ENCODE measurements around the gene PXDN. TPM values are rescaled to one million over a fixed set of nuclear protein-coding genes. Genes with fewer than 3 reads are reported as not detected.
"Not testable (repeated sequence)": the region's sequence is repeated elsewhere in the genome, so short reads cannot be mapped to it uniquely, and the experiment has no call there.

Gene PXDN
- total RNA-seq, 1 donor from 2014 or later: 36.3 TPM

DNA sequence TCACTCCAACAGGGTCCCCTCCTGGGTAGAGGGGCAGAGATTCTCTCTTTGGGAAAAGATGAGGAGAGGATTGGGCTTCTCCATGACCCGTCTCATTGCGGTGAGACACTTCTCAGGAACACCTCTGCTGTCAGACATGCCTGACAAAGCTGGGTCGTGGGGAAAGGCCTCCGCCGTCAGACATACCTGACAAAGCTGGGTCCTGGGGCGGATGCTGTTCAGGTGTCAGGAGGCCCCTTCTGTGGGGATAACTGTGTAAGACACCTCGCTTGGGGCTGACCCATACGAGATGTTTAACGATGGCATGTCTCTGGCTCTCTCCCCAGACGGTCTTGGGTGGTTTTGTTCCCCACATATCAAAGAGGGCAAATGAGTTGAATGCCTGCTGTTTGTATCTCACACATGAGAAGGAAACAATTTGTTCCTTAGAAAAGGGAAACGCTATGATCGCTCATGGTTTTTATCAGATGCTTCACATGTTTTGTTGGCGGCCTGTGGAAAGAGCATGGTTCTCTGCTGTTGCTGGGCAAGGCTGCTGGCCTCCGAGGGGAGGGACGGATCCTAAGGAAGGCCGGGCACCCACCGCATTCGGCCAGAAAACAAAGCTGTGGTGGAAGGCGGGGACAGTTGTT, 40.8 kb upstream of the PXDN start:
- Histone ChIP-seq H3K27me3 (ENCODE audit: low read depth) (no peaks in the 10 kb centered on the region), H3K36me3 (no peaks in the 10 kb centered on the region), H3K27ac (no peak overlapping the region), H3K9me3 (no peaks in the 10 kb centered on the region), H3K4me3 (no peak overlapping the region), H3K4me1 (no peaks in the 10 kb centered on the region)
- intact Hi-C loops (cut with DNase I): no loop called here
- TF ChIP-seq, protein P1, sequence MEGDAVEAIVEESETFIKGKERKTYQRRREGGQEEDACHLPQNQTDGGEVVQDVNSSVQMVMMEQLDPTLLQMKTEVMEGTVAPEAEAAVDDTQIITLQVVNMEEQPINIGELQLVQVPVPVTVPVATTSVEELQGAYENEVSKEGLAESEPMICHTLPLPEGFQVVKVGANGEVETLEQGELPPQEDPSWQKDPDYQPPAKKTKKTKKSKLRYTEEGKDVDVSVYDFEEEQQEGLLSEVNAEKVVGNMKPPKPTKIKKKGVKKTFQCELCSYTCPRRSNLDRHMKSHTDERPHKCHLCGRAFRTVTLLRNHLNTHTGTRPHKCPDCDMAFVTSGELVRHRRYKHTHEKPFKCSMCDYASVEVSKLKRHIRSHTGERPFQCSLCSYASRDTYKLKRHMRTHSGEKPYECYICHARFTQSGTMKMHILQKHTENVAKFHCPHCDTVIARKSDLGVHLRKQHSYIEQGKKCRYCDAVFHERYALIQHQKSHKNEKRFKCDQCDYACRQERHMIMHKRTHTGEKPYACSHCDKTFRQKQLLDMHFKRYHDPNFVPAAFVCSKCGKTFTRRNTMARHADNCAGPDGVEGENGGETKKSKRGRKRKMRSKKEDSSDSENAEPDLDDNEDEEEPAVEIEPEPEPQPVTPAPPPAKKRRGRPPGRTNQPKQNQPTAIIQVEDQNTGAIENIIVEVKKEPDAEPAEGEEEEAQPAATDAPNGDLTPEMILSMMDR (IDR thresholded peaks at IDR 0.05): no peak
- ATAC-seq (no peak), DNase-seq (no peak)

DNA sequence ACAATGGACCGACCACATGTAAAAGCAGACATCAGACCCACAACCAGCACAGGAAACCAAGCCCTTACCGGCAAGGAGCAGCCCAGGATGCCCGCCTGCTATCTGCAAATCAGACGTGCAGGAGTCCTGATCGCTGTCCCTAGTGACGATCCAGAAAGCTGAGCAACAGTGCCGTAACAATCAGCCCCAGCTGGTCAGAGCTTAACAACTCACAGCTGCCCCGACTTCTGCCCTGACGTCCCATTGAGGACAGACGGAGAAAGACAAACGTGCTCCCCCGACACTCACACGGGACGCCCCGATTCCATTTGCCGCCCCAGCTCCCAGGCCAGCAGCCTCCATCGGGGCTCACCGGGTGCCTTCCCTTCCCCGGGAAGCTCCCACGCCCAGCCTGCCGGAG, 39.8 kb upstream of the PXDN start:
- TF ChIP-seq, protein P1 (IDR thresholded peaks at IDR 0.05): no peak
- no peak for DNase-seq
- no peak overlapping the region for H3K4me3 ChIP-seq
- H3K9me3 ChIP-seq: no peaks in the 10 kb centered on the region
- intact Hi-C loops (cut with DNase I): no loop called here
- H3K36me3 ChIP-seq: no peaks in the 10 kb centered on the region
- H3K27me3 ChIP-seq (ENCODE audit: low read depth): no peaks in the 10 kb centered on the region
- ATAC-seq: no peak
- no peak overlapping the region for H3K27ac ChIP-seq
- H3K4me1 ChIP-seq: no peaks in the 10 kb centered on the region

DNA sequence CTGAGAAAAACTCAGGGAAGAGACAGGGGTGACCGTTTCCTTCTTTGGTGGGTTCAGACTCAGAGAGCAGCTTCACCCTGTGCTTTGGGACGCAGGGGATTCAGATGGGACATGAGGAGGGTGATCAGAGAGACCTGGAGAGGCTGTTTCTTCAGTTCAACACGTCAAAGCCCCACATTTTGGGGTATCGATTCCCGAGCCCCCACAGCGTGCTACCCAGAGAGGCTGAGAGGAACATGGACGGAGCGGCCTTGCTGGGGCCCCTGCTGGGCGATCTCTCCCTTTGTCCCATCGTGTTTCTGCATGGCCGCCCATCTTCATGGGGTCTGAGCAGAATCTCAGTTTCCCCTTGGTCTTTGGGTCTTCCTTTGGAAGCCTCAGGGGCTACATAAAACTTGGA, 38.2 kb upstream of the PXDN start:
- H3K4me1 ChIP-seq: no peaks in the 10 kb centered on the region
- no peaks in the 10 kb centered on the region for H3K27me3 ChIP-seq (ENCODE audit: low read depth)
- ATAC-seq: no peak
- no peaks in the 10 kb centered on the region for H3K9me3 ChIP-seq
- intact Hi-C loops (cut with DNase I): no loop called here
- H3K27ac ChIP-seq: no peak overlapping the region
- DNase-seq: no peak
- H3K4me3 ChIP-seq: no peak overlapping the region
- no peaks in the 10 kb centered on the region for H3K36me3 ChIP-seq
- TF ChIP-seq, protein P1 (IDR thresholded peaks at IDR 0.05): no peak

DNA sequence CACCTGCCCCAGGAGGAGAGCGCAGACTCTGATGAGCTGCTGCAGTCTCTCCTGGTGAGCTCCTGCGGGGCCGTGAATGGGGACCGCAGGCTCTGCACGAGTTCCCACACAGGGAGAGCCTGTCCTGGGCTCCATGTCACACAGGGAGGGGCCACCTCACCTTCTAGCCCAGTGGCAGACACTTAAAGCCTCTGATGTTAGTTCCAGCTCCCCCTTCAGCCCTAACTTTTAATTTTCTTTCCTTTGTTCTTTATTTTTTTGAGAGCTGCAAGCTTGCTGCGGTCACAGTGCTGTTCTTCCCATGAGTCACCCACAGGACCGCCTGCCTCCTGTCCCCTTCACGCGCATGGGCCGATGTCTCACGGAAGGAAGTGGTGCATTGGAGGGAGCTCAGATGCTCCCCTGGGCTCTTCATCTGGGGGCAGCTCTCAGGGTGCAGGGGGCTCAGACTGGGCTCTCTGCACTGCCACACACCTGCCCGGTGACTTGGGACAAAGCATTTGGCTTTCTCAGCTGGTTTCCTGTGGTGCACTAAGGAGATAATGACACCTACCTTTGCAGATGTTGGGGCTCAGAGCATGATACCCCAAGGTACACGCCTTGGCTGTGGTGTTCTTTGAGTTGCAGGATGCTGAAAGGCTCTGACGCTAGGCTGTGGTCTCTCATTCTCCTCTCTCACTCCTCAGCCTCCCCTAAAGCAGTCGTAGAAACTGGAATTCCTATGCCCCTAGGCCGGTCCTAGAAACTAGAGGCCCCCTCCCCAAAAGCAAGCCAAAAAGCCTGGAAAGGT, 37.2 kb upstream of the PXDN start:
- Histone ChIP-seq H3K9me3 (no peaks in the 10 kb centered on the region), H3K27me3 (ENCODE audit: low read depth) (no peaks in the 10 kb centered on the region), H3K27ac (no peak overlapping the region), H3K4me3 (no peak overlapping the region), H3K36me3 (no peaks in the 10 kb centered on the region), H3K4me1 (no peaks in the 10 kb centered on the region)
- DNase-seq (no peak), ATAC-seq (no peak)
- TF ChIP-seq, protein P1 (IDR thresholded peaks at IDR 0.05): no peak
- intact Hi-C loops (cut with DNase I): no loop called here

DNA sequence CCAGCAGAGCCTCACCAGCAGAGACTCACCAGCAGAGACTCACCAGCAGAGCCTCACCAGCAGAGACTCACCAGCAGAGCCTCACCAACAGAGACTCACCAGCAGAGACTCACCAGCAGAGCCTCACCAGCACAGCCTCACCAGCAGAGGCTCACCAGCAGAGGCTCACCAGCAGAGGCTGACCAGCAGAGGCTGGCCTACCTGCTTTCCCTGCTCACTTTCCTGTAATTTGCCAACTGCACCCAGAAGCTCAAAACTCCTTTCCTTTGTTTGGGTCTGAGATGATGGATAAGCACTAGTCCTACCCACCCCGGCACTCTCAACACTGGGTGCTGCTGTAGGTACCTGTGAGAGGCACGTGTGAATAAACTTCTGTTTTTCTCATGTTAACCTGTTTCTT, 36.4 kb upstream of the PXDN start:
- H3K4me3 ChIP-seq: no peak overlapping the region
- intact Hi-C loops (cut with DNase I): no loop called here
- ATAC-seq (no peak), DNase-seq (no peak)
- no peaks in the 10 kb centered on the region for H3K27me3 ChIP-seq (ENCODE audit: low read depth)
- TF ChIP-seq, protein P1 (IDR thresholded peaks at IDR 0.05): no peak
- no peaks in the 10 kb centered on the region for H3K9me3 ChIP-seq
- H3K4me1 ChIP-seq: no peaks in the 10 kb centered on the region
- H3K27ac ChIP-seq: no peak overlapping the region
- H3K36me3 ChIP-seq: no peaks in the 10 kb centered on the region

DNA sequence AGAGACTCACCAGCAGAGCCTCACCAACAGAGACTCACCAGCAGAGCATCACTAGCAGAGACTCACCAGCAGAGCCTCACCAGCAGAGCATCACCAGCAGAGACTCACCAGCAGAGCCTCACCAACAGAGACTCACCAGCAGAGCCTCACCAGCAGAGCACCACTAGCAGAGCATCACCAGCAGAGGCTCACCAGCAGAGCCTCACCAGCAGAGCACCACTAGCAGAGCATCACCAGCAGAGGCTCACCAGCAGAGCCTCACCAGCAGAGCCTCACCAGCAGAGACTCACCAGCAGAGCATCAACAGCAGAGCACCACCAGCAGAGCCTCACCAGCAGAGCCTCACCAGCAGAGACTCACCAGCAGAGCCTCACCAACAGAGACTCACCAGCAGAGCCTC, 35.7 kb upstream of the PXDN start:
- H3K27ac ChIP-seq; H3K36me3 ChIP-seq; H3K27me3 ChIP-seq (ENCODE audit: low read depth); H3K4me3 ChIP-seq; H3K4me1 ChIP-seq; H3K9me3 ChIP-seq; DNase-seq; ATAC-seq; intact Hi-C loops (cut with DNase I): not testable (repeated sequence)

All from lower lobe of right lung (tissue), 2 donors.